22Rv1 (cell line): ENCODE data around the gene LAMB1.

ENCODE experiments used
- CTCF ChIP-seq: fragments of 450-650 bp; IDR thresholded peaks from 2 replicates; pipeline ENCODE4 v1.5.1; 2017; ENCODE audit warnings: mild to moderate bottlenecking
- ZFX ChIP-seq: fragments of 450-650 bp; IDR thresholded peaks from 2 replicates; pipeline ENCODE4 v1.6.1; 2017; ENCODE audit warnings: antibody characterized with exemption, borderline replicate concordance

- TF ChIP-seq CTCF: no peak
- no peak for TF ChIP-seq ZFX
These were observed 49.6 kb downstream of the LAMB1 start for GRCh38 chr7:107953265-107953923.
